HG02885 (cell line): ENCODE data around the gene ITGB7.

Experiments
- ATAC-seq: cut with Tn5 transposase; IDR thresholded peaks from one replicate; pipeline ENCODE4 v1.9.1; 2021; ENCODE audit warnings: mild to moderate bottlenecking; ENCODE audit not compliant: unreplicated experiment, poor library complexity

Gene ITGB7

DNA sequence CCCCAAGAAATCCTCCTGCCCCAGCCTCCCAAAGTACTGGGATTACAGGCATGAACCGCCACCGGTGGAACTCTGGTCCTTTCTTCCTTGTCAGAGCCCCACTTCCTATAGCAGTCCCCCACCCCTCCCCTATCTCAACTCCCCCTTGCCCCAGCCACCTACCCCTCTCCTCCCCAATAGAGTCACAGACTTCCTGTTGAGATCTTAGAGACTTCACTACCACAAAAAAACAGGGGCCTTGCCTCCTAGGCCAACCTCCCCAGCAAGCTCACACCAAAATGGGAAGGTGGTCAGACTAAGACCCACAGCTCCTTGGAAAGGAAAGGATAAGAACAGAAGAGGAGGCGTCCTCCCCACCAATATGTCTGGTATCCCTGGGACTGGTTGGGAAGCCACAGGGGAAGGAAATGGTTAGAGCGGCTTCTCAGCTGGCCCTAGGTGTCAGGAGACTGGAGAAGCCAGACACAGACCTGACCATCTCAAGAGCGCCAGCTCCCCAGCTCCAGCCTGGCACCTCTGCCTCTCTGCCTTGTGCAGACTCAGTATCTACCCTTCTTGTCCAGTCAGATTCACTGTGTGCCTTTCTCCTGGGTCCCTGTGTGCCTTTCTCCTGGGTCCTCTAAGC is 8.5 kb downstream of the ITGB7 start:
- ATAC-seq: no peak

DNA sequence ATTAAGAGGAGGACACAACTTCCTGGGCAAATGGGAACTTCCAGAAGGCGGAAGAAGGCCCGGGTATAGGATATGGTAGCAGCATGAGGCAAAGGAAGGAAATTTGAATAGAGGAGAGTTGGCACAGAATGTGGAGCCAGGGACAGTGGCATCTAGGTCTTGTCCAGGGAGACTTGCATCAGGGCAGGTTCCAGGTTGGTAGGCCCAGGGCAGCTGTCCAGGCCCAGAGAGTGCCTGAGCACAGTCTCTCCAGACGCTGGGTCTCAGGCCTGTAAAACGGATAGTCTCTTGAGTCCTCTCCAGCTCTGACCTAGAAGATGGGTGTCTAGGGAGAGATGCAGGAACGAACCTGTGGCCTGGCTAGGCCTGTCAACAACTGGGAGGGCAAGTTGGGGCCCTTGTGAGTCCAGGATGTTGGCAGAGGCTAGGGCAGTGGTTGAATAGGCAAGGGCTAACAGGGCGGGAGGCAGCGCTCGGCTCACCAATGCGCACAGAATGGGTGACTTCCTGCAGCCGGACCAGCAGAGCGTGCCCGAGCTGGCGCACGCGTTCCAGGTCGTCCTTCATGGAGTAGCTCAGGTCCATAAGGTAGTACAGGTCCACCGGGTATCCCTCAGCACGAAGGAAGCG is 9.9 kb downstream of the ITGB7 start:
- no peak for ATAC-seq

DNA sequence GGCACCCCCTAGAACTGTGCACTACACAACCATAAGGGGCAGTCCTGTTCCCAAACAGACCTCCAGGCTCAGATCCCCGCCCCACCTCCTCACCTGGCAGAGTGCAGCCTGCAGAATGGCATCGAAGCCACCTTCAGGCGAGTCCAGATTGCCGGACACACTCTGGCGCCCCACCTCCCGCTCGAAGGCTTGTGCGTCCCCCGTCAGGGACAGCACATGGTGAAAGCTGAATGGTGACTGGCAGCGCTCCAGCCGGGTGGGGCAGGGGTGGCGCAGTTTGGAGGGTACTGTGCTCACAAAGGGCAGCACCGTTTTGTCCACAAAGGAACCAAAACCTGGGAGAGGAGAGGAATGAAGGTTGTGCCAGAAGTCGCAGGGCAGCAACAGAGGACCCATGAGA is 10.6 kb downstream of the ITGB7 start:
- no peak for ATAC-seq

DNA sequence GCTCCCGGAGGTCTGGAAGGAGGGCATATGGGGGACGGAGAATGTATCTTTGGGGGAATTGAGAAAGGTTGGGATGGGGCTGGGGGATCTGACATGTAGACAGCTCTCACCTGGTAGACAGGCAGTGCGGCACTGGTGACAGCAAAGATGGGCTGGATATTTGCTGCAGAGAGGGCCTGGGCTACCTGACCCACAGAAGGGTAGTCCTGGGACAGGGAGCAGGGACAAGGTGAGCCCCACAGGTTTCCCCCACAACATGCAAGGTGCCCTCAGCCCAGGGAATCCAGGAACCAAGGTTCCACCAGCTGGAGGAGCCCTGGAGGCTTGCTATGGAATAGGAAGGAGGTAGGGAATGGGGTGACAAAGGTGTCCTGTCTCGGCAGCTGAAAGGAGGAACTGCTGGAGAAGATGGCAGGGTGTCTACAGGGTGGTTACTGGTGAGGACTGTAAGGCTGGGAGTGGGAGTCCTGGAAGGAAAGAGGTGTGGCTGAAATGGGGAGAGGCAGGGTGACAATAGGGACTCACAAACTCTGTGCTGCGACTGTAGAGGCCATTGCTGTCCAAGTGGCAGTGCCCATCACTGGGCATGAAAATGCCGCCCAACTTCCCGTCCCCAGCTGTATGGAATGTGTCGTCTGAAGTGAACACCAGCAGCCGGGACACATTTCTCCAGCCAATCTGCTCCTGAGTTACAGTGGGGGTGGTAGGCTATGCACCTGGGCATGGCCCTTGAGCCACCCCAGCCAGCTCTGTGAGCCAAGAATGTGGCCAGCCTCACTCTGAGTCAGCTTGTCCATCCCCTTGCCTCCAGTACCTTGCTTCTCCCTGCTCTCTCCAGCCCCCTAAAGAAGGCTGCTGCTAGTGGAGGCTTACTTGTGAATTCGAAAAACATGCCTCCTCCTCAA is 11.3 kb downstream of the ITGB7 start:
- no peak for ATAC-seq

DNA sequence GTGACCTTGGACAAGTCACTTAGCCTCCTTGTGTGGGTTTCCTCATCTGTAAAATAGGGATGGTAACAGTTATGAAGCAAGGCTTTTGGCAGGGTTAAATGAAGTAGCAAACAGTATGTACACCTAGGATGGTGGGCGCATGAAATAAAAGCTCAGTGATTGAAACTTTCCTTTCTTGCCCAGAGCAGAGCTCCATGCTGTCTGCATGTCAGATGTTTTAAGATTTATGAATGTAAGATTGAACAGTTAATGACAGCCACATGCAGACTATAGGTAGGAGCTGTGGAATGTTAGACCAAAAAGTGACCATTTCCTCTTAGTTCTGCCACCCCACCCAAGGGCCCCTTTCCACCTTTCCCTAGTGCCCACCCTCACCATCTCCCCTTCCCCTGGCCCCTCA is 12.1 kb downstream of the ITGB7 start:
- no peak for ATAC-seq

DNA sequence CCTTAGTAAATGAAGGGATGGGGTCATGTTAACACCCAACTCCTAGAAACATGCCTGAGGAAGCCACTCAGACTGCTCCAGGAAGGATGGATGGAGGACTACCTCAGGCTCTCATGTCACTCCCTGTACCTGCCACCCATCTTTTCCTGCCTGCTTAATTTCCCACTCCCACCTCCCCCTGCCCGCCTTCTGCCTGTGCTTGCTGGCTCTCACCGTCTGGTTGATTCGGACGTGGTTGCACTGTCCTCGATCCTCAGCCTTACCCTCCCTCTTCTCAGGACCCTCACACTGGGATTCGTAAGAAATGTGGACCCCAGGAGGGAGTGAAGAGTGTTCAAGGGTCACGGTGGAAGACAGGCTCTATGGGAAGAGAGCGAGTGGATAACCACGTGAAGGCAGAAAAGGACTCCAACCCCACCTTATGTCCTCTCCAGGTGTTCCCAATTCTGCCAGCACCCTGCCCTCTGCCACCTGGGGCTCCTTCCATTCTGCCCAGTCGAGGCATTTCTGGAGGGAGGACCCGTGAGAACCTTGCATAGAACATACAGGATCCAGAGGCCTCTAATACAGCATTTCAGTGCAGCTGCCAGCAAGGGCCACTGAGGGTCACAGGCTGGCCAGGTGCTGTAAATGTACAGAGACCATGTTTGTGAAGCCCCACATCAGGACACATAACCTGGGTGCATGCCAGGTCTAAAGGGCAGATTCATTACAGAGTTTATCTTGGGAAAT is 12.9 kb downstream of the ITGB7 start:
- no peak for ATAC-seq

DNA sequence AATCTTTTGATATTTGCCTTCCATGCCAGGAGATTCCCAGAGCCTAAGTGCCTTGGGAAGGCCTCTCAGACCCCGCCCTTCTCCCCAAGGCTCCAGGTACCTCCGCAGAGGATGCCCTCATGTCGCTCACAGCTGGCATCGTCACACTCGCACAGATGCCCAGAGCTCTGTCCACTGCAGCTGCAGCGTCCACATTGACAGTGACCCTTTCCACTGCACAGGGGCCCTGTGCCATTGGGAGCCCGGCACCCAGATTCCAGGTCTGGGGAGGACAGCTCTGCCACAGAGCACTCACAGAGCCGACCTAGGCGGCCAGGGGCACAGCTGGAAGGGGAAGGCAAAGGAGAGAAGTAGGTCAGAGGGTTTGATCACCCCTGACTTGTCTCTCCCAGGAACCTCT is 14.0 kb downstream of the ITGB7 start:
- ATAC-seq: no peak

DNA sequence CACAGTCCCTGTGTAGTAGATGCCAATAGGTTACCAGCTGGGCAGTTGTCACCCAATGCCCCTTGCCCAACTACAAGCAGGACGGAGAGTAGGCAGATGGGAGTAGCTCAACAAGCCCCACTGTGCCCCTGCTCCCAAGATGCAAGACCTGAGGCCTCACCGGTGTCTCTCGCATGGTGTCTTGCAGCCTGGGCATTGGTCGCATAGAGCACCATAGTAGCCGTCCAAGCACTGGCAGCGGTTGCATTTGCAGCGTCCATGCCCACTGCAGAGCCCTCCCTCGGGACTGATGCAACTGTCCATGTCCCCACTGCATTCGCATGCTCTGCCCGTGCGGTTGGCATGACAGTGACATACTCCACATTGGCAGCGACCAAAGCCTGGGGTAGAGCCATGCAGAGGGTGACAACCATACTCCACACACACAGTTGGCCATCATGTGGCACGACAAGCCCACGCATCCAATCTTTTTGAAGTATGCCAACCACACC is 14.5 kb downstream of the ITGB7 start:
- ATAC-seq: no peak

DNA sequence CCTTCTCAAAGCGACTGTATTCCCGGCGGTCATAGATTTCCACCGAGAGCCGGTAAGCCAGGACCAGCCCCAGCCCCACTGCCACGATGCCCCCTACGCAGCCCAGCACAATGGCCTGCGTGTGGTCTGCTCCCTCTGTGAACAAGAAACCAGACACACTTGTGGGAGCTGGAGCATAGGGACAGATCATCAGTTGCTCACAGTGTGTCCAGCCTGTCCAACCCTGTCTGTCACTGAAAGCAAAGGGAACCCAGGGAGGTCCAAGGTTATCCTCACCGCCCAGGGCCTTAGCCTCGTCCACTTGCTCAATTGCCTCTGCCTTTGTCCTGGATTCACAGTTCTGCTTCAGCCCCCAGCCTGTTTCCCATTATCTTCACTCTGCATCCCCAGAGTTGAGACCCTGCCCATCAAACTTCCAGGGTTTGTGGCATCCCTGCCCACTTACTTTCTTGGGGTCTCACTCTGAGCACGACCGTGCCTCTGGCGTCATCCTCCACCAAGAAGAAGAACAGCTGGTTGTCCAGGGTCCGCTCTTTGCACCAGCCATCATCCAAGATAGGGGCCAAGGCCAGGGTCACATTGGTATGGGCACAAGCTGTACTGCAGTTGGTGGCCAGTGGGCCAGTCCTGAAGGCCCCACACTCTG is 15.0 kb downstream of the ITGB7 start:
- no peak for ATAC-seq

DNA sequence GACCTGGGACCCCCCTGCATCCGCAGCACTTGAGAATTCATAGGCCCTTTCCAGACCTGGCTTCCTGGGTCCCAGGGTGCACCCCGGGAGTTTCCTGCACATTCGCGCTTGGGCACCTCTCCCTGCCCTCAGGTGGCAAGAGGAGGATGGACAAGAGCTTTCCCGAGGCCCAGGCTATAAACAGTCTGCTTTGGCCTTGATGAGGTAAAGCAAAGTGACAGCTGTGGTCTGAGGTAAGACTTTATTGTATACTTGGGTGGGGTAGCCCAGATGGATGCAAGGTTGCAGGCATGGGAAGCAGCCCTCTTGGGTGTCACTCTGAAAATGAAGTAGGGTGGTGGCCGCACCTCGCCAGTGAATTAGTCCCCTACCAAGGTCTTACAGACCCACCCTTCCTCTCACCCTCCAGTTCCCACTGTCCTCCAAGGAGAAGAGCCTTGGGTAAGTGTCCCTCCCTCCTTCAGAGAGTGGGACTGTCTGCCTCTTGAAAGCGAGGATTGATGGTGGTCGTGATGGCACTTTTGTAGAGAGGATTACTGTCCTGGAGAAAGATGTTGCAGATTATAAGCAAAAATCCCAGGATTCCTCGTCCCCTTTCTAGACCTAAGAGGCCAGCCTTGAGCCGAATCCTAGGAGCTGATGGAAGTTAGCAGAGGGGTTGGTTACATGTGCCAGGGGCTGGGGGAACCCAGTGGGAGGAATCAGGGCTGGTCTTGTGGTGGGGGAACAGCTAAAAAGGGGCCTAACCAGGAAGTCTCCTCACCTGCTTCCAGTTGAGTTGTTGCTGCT is 15.8 kb downstream of the ITGB7 start:
- ATAC-seq: no peak

DNA sequence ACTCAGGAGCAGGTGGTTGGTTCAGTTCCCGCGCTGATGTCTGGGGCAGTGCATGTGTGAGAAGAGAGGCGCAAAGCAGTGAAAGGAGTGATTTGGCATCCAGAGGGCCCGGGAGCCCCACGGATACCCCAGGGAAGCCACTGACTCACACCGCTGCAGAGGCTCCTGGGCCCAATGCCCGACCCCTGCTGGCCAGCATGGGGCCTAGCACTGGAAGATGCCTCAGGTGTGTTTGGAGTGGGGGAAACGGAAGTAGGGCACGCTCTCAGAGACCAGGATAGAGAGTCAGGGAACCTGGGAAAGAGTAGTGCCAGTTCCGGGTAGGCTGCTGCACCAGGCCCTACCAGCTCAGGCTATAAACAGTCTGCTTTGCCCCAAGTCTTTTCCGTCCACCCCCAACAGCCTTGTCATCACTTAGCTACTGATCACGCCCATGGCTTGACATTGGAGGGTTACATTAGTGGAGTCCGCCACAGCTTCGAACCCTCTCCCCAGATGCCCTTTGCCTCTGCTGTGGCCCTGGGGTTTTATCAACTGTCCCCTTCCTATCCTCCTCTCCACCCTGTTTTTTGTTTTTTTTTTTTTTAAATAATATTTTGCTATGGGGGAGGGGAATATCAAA is 16.8 kb downstream of the ITGB7 start:
- ATAC-seq: peak; percentile 63

DNA sequence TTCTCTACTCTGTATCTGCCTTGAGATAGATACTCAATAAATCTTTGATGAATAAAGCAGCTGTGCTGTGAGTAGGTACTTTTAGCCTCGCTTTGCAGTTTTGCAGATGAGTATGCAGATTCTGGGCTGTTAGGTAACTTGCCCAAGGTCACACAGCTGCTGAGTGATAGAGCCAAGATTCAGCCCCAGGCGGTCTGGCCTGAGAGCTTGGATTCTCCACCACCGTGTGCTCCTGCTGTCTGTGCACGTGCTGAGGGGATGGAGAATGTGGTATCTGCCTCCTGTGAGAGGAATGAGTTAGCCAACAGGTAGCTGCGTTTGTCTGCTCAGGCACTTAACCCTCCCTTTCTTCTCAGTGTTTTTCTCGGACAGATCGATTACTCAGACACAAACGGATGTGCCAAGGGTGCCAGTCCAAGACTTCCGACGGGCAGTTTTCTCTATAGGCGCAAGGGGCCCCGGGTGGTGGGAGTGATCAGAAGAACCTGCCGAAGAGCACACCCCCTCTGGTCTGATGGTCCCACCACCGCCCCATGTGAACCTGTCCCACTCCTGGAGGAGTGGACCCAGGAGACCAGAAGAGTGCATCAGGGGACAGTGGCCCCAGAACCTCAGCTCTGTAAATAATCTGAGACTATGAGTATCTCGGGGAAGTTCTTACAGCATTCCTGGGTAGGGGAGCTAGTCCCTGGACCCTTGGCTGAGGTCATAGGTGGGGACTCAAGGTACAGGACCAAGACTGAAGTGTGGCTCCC is 19.7 kb downstream of the ITGB7 start:
- no peak for ATAC-seq

DNA sequence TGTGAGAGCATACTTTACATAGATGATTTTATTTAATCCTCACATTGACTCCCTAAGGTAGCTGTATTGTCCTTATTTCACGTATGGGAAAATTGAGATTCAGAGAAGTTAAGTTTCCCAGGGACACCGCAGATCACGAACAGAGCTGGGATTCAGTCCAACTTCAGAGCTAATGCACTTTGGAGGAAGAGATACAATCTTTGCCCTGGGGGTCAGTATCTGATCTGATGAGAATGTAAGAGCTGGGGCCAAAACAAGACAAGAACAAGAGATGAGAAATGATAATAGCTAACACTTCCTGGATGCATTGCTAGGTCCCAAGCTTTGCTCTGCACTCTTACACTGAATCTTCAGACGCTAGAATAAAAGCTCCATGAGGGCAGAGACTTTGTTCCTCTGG is 20.3 kb downstream of the ITGB7 start:
- no peak for ATAC-seq

DNA sequence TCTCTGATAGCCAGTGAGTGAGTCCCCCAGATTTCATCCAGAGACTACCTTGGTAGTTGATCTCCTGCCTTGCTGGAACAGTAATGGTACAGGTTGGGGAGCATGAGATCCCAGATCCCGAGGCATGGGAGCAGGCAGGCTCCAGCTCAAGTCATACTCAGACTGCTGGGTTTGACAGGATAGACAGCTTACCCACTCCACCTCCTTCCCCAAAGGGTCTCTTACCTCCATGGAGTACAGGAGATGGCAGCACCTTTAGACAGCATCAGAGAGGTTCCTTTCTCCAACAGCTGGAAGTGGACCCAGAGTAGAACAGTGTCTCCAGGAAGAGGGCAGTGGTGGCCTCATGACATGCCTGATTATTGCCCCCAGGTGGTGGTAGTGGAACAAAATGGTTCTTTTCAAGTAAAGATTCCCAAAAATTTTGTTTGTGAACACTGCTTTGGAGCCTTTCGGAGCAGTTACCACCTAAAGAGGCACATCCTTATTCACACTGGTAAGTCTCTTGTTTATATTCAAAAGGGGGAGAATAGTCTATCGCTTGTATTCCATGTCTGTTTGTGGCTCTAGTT is 21.4 kb downstream of the ITGB7 start:
- ATAC-seq: no peak

DNA sequence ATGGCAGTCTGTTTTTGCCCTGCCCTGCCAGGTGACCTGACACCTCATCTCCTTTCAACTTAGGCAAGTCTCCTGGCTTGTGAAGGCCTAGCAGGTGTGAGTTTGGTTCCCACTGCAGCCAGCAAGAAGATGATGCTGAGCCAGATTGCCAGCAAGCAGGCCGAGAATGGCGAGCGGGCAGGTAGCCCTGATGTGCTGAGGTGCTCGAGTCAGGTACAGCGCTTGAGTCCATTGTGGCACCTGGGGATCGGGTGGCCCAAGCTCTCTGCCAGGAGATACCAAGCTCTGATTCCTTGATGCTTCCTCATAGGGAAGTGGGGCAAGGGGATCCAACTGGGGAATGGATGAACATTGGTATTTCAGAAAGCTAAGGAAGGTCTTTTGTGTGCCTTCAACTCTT is 22.2 kb downstream of the ITGB7 start:
- no peak for ATAC-seq

DNA sequence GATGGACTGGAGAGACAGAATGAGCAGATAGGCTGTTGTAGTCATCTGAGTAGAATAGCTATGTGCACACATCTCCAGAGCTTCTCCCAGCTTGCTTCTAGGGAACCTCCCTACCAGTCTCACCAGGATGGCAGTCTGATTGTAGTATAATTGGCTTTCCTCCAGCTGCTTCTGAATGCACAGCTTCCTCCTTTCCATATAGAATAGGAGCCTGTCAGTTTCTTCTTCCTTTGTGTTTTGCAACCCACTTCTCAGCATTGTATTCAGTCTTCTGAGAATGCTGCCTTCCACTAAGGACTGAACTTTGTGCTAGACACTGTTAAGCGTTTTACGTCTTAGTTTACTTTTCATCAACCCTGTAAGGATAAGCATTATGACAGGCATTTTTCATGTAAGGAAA is 24.1 kb downstream of the ITGB7 start:
- ATAC-seq: no peak

DNA sequence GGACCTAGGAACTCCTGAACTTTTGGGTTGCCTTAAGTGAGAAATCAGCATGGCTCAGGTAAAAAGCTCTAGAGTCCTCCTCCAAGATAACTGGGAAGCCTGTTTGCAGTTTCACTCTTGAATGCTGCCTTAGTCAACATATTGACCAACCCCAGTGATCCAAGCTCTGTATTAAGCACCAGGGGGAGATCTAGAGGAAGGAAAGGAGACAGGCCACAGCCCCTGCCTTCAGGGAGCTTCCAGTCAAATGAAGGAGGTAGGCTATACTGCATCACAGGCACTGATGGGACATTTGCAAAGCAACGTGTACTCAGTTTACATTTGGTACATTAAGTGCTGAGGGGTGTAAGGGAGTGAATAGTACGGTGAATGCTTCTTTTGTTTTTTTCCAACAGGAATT is 25.1 kb downstream of the ITGB7 start:
- ATAC-seq: no peak
